H1 (cell line): Measurements from ENCODE around the gene AIFM3. TPM values are rescaled to one million over a fixed set of nuclear protein-coding genes. Genes with fewer than 3 reads are reported as not detected.

Experiments
- CTCF ChIA-PET: fragments of 300-600 bp; sonication (Branson Sonifier 250); formaldehyde crosslinking; loops from one replicate; lab custom pipeline; 2021; ENCODE audit not compliant: partially characterized antibody; lab: Charles Lee
- POLR2A ChIA-PET: fragments of 300-600 bp; sonication (Branson Sonifier 250); formaldehyde crosslinking; loops from one replicate; lab custom pipeline; 2021; ENCODE audit warnings: inconsistent platforms; ENCODE audit not compliant: partially characterized antibody; lab: Charles Lee
- DNase-seq, 2 experiments: peaks; one replicate each; pipeline versions ENCODE4 v3.0.0 to v3.0.0-alpha.2; 2010 to 2022; ENCODE audit warnings: low spot score in 2 of 2, low read depth in 1 of 2, mixed read lengths in 1 of 2
- FAIRE-seq: peaks from 2 replicates; lab custom pipeline; 2011; peaks lifted over from hg19 to GRCh38; lab: Jason Lieb, UNC
- H2AFZ ChIP-seq: 2 replicates; pipeline ENCODE4 v1.8.1; 2012; ENCODE audit warnings: low read length, inconsistent platforms
- H2AK5ac ChIP-seq: 2 replicates; pipeline ENCODE4 v1.6.1; 2013; ENCODE audit warnings: low read depth, low read length
- H2BK120ac ChIP-seq: replicated peaks from 2 replicates; pipeline ENCODE3; 2013; ENCODE audit warnings: low read depth, low read length, inconsistent platforms
- H2BK12ac ChIP-seq: 2 replicates; pipeline ENCODE4 v1.6.1; 2013; ENCODE audit warnings: low read depth, low read length
- H2BK15ac ChIP-seq: 2 replicates; pipeline ENCODE4 v1.6.1; 2013; ENCODE audit warnings: low read length
- H2BK20ac ChIP-seq: 2 replicates; pipeline ENCODE4 v1.6.1; 2013; ENCODE audit warnings: low read length
- H2BK5ac ChIP-seq: 2 replicates; pipeline ENCODE4 v1.6.1; 2013; ENCODE audit warnings: low read depth, low read length
- H3K14ac ChIP-seq: 2 replicates; pipeline ENCODE4 v1.6.1; 2013; ENCODE audit warnings: inconsistent platforms; ENCODE audit not compliant: insufficient read length
- H3K18ac ChIP-seq: 2 replicates; pipeline ENCODE4 v1.6.1; 2013; ENCODE audit warnings: low read length; ENCODE audit errors: extremely low read depth
- H3K23ac ChIP-seq: 2 replicates; pipeline ENCODE4 v1.6.1; 2013; ENCODE audit warnings: inconsistent platforms; ENCODE audit not compliant: insufficient read length
- H3K23me2 ChIP-seq: 2 replicates; pipeline ENCODE4 v1.6.1; 2013; ENCODE audit warnings: low read depth, low read length
- H3K27ac ChIP-seq: 2 replicates; pipeline ENCODE4 v1.6.1; 2011; ENCODE audit warnings: low read depth, low read length, inconsistent platforms
- H3K27me3 ChIP-seq, 4 experiments: replicated peaks in 1 of 4; 1 replicate in 1 of 4; 2 replicates in 3 of 4; pipeline versions ENCODE4 v1.6.1 to v1.8.1; 2011 to 2013; ENCODE audit warnings: low read length in 3 of 4, mild to moderate bottlenecking in 3 of 4, inconsistent platforms in 2 of 4, mixed read lengths in 2 of 4, moderate library complexity in 1 of 4; ENCODE audit not compliant: control insufficient read depth in 3 of 4, insufficient read depth in 3 of 4; ENCODE audit errors: extremely low read depth in 1 of 4
- H3K36me3 ChIP-seq, 4 experiments: 2 replicates each; pipeline versions ENCODE4 v1.6.1 to v1.8.1; 2011 to 2013; ENCODE audit warnings: mild to moderate bottlenecking in 4 of 4, low read length in 3 of 4, moderate library complexity in 2 of 4, control low read depth in 1 of 4, inconsistent platforms in 1 of 4; ENCODE audit not compliant: insufficient read depth in 4 of 4, control insufficient read depth in 2 of 4
- H3K4ac ChIP-seq: replicated peaks from 2 replicates; pipeline ENCODE3; 2013; ENCODE audit warnings: low read length, low read depth, mixed read lengths, inconsistent platforms; ENCODE audit not compliant: insufficient read length
- H3K4me1 ChIP-seq, 4 experiments: replicated peaks in 1 of 4; 1 replicate in 1 of 4; 2 replicates in 3 of 4; pipeline versions ENCODE4 v1.6.1 to v1.8.1; 2011 to 2013; ENCODE audit warnings: low read length in 3 of 4, inconsistent platforms in 2 of 4, mixed read lengths in 1 of 4; ENCODE audit not compliant: insufficient read depth in 4 of 4, control insufficient read depth in 3 of 4
- H3K4me2 ChIP-seq, 2 experiments: 2 replicates each; pipeline versions ENCODE4 v1.6.1 to v1.8.1; 2011 to 2013; ENCODE audit warnings: low read depth in 2 of 2, low read length in 2 of 2, control low read depth in 1 of 2, inconsistent platforms in 1 of 2, mild to moderate bottlenecking in 1 of 2; ENCODE audit not compliant: insufficient read depth in 1 of 2
- H3K4me3 ChIP-seq, 4 experiments: fragments of 200-600, 300-600 bp in 1 of 4; sonication (generic), shearing (Covaris generic), sonication (Bioruptor Twin) in 1 of 4; 2 replicates each; pipeline versions ENCODE4 v1.5.1 to v1.8.1; 2011 to 2016; ENCODE audit warnings: low read length in 4 of 4, low read depth in 3 of 4, control low read depth in 2 of 4, inconsistent platforms in 2 of 4, mild to moderate bottlenecking in 2 of 4, mixed read lengths in 1 of 4, moderate library complexity in 1 of 4; ENCODE audit not compliant: insufficient read depth in 2 of 4; ENCODE audit errors: extremely low read depth in 1 of 4
- H3K56ac ChIP-seq: replicated peaks from 2 replicates; pipeline ENCODE3; 2013; ENCODE audit warnings: low read depth, mild to moderate bottlenecking, mixed read lengths, low read length, inconsistent platforms; ENCODE audit not compliant: insufficient read length
- H3K79me1 ChIP-seq: 2 replicates; pipeline ENCODE4 v1.6.1; 2013; ENCODE audit warnings: low read depth, low read length, control low read depth
- H3K79me2 ChIP-seq, 2 experiments: 2 replicates each; pipeline versions ENCODE4 v1.6.1 to v1.8.1; 2012 to 2013; ENCODE audit warnings: low read length in 2 of 2, mild to moderate bottlenecking in 2 of 2, inconsistent platforms in 1 of 2; ENCODE audit not compliant: insufficient read depth in 2 of 2, control insufficient read depth in 1 of 2
- H3K9ac ChIP-seq, 4 experiments: replicated peaks in 1 of 4; 1 replicate in 1 of 4; 2 replicates in 3 of 4; pipeline versions ENCODE4 v1.6.1 to v1.8.1; 2011 to 2013; ENCODE audit warnings: low read depth in 3 of 4, low read length in 3 of 4, control low read depth in 2 of 4, mild to moderate bottlenecking in 2 of 4, moderate library complexity in 2 of 4, inconsistent platforms in 1 of 4; ENCODE audit errors: extremely low read depth in 1 of 4
- H3K9me3 ChIP-seq, 2 experiments: 2 replicates each; pipeline versions ENCODE4 v1.6.1 to v1.8.1; 2012 to 2013; ENCODE audit warnings: mild to moderate bottlenecking in 2 of 2, moderate library complexity in 2 of 2, control low read depth in 1 of 2, inconsistent platforms in 1 of 2, low read depth in 1 of 2, low read length in 1 of 2, mixed read lengths in 1 of 2; ENCODE audit not compliant: insufficient read depth in 2 of 2
- H4K20me1 ChIP-seq, 2 experiments: replicated peaks in 1 of 2; 2 replicates each; pipeline versions ENCODE3 to v1.8.1; 2011 to 2013; ENCODE audit warnings: inconsistent platforms in 2 of 2, low read length in 2 of 2, mild to moderate bottlenecking in 1 of 2; ENCODE audit not compliant: insufficient read depth in 2 of 2, control insufficient read depth in 1 of 2
- H4K5ac ChIP-seq: 2 replicates; pipeline ENCODE4 v1.6.1; 2013; ENCODE audit warnings: low read length, low read depth, mixed read lengths, inconsistent platforms; ENCODE audit not compliant: insufficient read length
- H4K8ac ChIP-seq: 2 replicates; pipeline ENCODE4 v1.8.0; 2013; ENCODE audit warnings: mild to moderate bottlenecking, moderate library complexity, low read length, inconsistent platforms; ENCODE audit not compliant: insufficient read depth; ENCODE audit errors: extremely low read depth
- H4K91ac ChIP-seq: replicated peaks from 2 replicates; pipeline ENCODE3; 2013; ENCODE audit warnings: low read length, mixed read lengths, inconsistent platforms; ENCODE audit not compliant: insufficient read length
- CHD1 ChIP-seq: IDR thresholded peaks from 2 replicates; pipeline ENCODE4 v1.6.1; 2012; ENCODE audit warnings: low read depth, low read length, improper control_type of control experiment
- EGR1 ChIP-seq: IDR thresholded peaks from 2 replicates; pipeline ENCODE4 v1.6.1; 2011; ENCODE audit warnings: low read depth, low read length, borderline replicate concordance
- FOSL1 ChIP-seq: IDR thresholded peaks from 2 replicates; pipeline ENCODE4 v1.6.1; 2011; ENCODE audit warnings: mild to moderate bottlenecking, low read depth, low read length, moderate library complexity; ENCODE audit not compliant: insufficient read depth
- GABPA ChIP-seq: IDR thresholded peaks from 2 replicates; pipeline ENCODE4 v1.6.1; 2011; ENCODE audit warnings: mild to moderate bottlenecking, low read length, moderate library complexity, borderline replicate concordance; ENCODE audit not compliant: insufficient read depth
- HDAC2 ChIP-seq, 2 experiments: fragments of 300-600 bp in 1 of 2; sonication (generic) in 1 of 2; IDR thresholded peaks; 2 replicates each; pipeline ENCODE4 v1.6.1; 2011 to 2012; ENCODE audit warnings: low read depth in 2 of 2, low read length in 2 of 2, mild to moderate bottlenecking in 2 of 2, moderate library complexity in 2 of 2, borderline replicate concordance in 1 of 2, inconsistent platforms in 1 of 2
- JUN ChIP-seq: IDR thresholded peaks from 2 replicates; pipeline ENCODE4 v1.6.1; 2011; ENCODE audit warnings: low read depth, mild to moderate bottlenecking, improper control_type of control experiment, low read length
- JUND ChIP-seq: IDR thresholded peaks from 2 replicates; pipeline ENCODE4 v1.6.1; 2011; ENCODE audit warnings: mild to moderate bottlenecking, improper control_type of control experiment, low read length
- SP4 ChIP-seq: IDR thresholded peaks from 2 replicates; pipeline ENCODE4 v1.6.1; 2012; ENCODE audit warnings: low read length, inconsistent platforms
- TAF1 ChIP-seq: IDR thresholded peaks from 2 replicates; pipeline ENCODE4 v1.6.1; 2011; ENCODE audit warnings: mild to moderate bottlenecking, low read depth, low read length
- TAF7 ChIP-seq: optimal IDR thresholded peaks from 2 replicates; pipeline ENCODE3; 2011; ENCODE audit warnings: low read depth, mild to moderate bottlenecking, inconsistent platforms, low read length, moderate library complexity, borderline replicate concordance
- WGBS, 2 experiments: shearing (Covaris generic) in 1 of 2; methylation state at CpG; one replicate each; pipeline versions ENCODE4 v1.1.6 to v1.1.7; 2013 to 2015; ENCODE audit warnings: low lambda C conversion rate in 2 of 2, mixed read lengths in 2 of 2, inconsistent platforms in 1 of 2, low coverage in 1 of 2, missing lambda C conversion rate in 1 of 2; ENCODE audit not compliant: insufficient replicate concordance in 2 of 2, insufficient coverage in 1 of 2, insufficient read length in 1 of 2; ENCODE audit errors: extremely low coverage in 1 of 2, missing lambda C conversion rate in 1 of 2; 5-methylcytosine and 5-hydroxymethylcytosine counted together
- polyA plus RNA-seq, 7 experiments: library from polyadenylated mRNA; depleted of rRNA in 3 of 7; stranded (reverse) in 5 of 7; unstranded in 2 of 7; fragments of >200 nt in 5 of 7; fragments of 200-250 nt in 2 of 7; gene quantifications; 1 replicate in 5 of 7; 2 replicates in 1 of 7; 4 replicates in 1 of 7; pipeline versions ENCODE4 v1.2.1 to v1.2.3, GENCODE V29; 2011 to 2013; ENCODE audit warnings: missing spikeins in 2 of 7, mixed read lengths in 2 of 7
- total RNA-seq: library from RNA; stranded (reverse); fragmentation: NEBNext Ultra II Directional; extraction: Animal tissue kit (Norgen Biotek cat#: 25700); gene quantifications from 2 replicates; pipeline ENCODE4 v1.2.1, GENCODE V29; 2021

AIFM3 gene
- total and polyA plus RNA-seq, 2 of the 8 experiments (the other 6 are each of a cell fraction or from before 2014, with no cell fraction given) = 0.86 to 1.4 TPM

- no peak overlapping the region for H3K4ac ChIP-seq
- WGBS, 2 experiments = 91% methylated on average over 1 of the region's 1 CpG; no CpG with 5 or more reads in 1 of the 2 experiments
- CTCF ChIA-PET = interaction anchor here (0.8 to 1.2 kb wide), 4 partner anchors 10 to 155 kb away, joined by 3 to 7 read pairs (median 4); no protein-coding TSS in a partner anchor
- H4K20me1 ChIP-seq = peaks cover 34 to 41% of the 10 kb centered on the region in 2 experiments
- H2BK15ac ChIP-seq = no peak overlapping the region
- FAIRE-seq (no peak), DNase-seq (no peak)
- H3K4me1 ChIP-seq = no peaks in the 10 kb centered on the region; a peak in 1 of 7 replicates
- H4K8ac ChIP-seq = no peak overlapping the region
- H3K4me2 ChIP-seq = no peak overlapping the region
- H3K9me3 ChIP-seq = no peaks in the 10 kb centered on the region
- H2BK20ac ChIP-seq = no peak overlapping the region
- H3K27me3 ChIP-seq = no peaks in the 10 kb centered on the region
- H2AFZ ChIP-seq = no peak overlapping the region
- no peak overlapping the region for H2BK120ac ChIP-seq
- no peak overlapping the region for H2BK12ac ChIP-seq
- no peak overlapping the region for H3K27ac ChIP-seq
- no peak overlapping the region for H3K23ac ChIP-seq
- H3K56ac ChIP-seq = no peak overlapping the region
- H3K36me3 ChIP-seq = peaks cover 4 to 28% (median 21%) of the 10 kb centered on the region in 4 experiments; a peak in 6 of 8 replicates
- H3K79me1 ChIP-seq = peaks cover 12% of the 10 kb centered on the region
- POLR2A ChIA-PET = no interaction called here
- no peak overlapping the region for H3K14ac ChIP-seq
- H3K18ac ChIP-seq = no peak overlapping the region
- no peak overlapping the region for H3K9ac ChIP-seq
- H4K5ac ChIP-seq = no peak overlapping the region
- TF ChIP-seq TAF7 (no peak), JUN (no peak), HDAC2 (IDR thresholded peaks at IDR 0.05; ENCODE audit: borderline replicate concordance in 1 of 2, low read depth in 2 of 2, low read length in 2 of 2) (no peak), JUND (no peak), FOSL1 (no peak), TAF1 (no peak), SP4 (no peak), EGR1 (no peak), GABPA (no peak), CHD1 (no peak)
- TF ChIP-seq, all 59 proteins: peak for 0
- Histone ChIP-seq H4K91ac (no peak overlapping the region), H2AK5ac (no peak overlapping the region), H3K4me3 (no peak overlapping the region), H3K23me2 (no peaks in the 10 kb centered on the region), H2BK5ac (peak overlapping the region; percentile 36; the same call in 1 of the 2 replicates), H3K79me2 (peaks cover 19 to 100% of the 10 kb centered on the region in 2 experiments)
Observed at GRCh38 chr22:20946991-20947390, 20.1 kb upstream of the AIFM3 start.
